ENCODE data around the gene NFATC1. TPM values are rescaled to one million over a fixed set of nuclear protein-coding genes. Genes with fewer than 3 reads are reported as not detected.

The NFATC1 gene
- total and polyA plus RNA-seq, 2 donors (not counting 1 experiment from before 2014, with no cell fraction given) = 0.92 to 4.3 TPM

DNA sequence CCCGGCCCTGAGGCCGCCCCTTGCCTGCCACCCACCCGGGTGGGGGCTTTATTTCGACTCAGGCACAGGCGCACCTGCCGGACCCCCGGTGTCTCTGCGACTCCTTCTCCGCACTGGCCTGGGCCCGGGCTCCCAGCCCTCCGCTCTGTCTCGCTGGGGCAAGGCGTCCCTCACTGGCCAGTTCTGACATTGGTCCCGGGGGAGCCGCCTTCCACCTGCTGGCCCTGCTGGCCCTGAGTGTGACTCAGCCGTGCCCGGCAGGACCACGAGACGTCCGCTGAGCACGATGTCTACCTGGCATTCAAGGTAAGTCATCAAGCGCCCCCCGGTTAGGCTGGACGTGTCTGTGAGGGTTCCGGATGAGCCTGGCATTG is 152.3 kb downstream of the NFATC1 start:
- H3K4me1 ChIP-seq (ENCODE audit: control insufficient read depth, extremely low read depth, insufficient read depth, low read length) = no peaks in the 10 kb centered on the region
- H3K27me3 ChIP-seq (ENCODE audit: control insufficient read depth, insufficient read depth, low read length) = no peaks in the 10 kb centered on the region
- no peak overlapping the region for H3K4me2 ChIP-seq (ENCODE audit: extremely low read depth, insufficient read depth, low read length)
- no peak for TF ChIP-seq EZH2 (IDR thresholded peaks at IDR 0.05; ENCODE audit: low read length, missing control alignments)
- TF ChIP-seq, protein P1, sequence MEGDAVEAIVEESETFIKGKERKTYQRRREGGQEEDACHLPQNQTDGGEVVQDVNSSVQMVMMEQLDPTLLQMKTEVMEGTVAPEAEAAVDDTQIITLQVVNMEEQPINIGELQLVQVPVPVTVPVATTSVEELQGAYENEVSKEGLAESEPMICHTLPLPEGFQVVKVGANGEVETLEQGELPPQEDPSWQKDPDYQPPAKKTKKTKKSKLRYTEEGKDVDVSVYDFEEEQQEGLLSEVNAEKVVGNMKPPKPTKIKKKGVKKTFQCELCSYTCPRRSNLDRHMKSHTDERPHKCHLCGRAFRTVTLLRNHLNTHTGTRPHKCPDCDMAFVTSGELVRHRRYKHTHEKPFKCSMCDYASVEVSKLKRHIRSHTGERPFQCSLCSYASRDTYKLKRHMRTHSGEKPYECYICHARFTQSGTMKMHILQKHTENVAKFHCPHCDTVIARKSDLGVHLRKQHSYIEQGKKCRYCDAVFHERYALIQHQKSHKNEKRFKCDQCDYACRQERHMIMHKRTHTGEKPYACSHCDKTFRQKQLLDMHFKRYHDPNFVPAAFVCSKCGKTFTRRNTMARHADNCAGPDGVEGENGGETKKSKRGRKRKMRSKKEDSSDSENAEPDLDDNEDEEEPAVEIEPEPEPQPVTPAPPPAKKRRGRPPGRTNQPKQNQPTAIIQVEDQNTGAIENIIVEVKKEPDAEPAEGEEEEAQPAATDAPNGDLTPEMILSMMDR (conservative IDR thresholded peaks at IDR 0.05 in 1 of 2, IDR thresholded peaks at IDR 0.05 in 1 of 2; ENCODE audit: low read depth in 1 of 2, low read length in 2 of 2) = no peak
- H2AFZ ChIP-seq (ENCODE audit: low read length) = no peak overlapping the region
- no peaks in the 10 kb centered on the region for H3K36me3 ChIP-seq (ENCODE audit: control insufficient read depth, insufficient read depth, low read length)
- H4K20me1 ChIP-seq (ENCODE audit: control insufficient read depth, extremely low read depth, insufficient read depth, low read length) = no peaks in the 10 kb centered on the region
- no peak overlapping the region for H3K27ac ChIP-seq (ENCODE audit: insufficient read depth, low read length)
- no peak overlapping the region for H3K9ac ChIP-seq (ENCODE audit: insufficient read depth, low read length)
- no peaks in the 10 kb centered on the region for H3K79me2 ChIP-seq (ENCODE audit: control insufficient read depth, insufficient read depth, low read length)
- no peaks in the 10 kb centered on the region for H3K9me3 ChIP-seq (ENCODE audit: control insufficient read depth, insufficient read depth, low read depth, low read length)
- no peak overlapping the region for H3K4me3 ChIP-seq (replicated peaks in 1 of 4; ENCODE audit: control extremely low read depth in 1 of 4, insufficient read depth in 1 of 4, low read depth in 3 of 4, low read length in 4 of 4)
- DNase-seq (ENCODE audit: low read depth in 2 of 2) = no peak

DNA sequence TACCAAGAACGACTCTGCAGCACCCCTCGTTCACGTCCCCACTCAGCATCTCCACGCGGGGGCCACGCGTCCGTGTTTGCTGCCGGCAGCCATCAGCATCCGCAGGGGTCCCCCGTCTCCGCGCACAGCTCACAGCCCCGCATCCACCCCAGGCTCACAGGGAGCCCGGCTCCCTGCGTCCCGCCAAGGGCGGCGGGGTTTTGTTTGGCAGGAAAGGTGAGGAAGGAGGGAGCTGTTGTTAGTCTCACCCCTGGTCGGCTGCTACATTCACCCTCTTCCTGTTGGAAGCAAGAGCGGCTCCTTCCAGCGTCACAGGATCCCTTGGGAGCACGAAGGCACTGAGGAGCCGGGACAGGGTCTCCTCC is 152.9 kb downstream of the NFATC1 start:
- no peak for DNase-seq (ENCODE audit: low read depth in 2 of 2)
- H3K4me3 ChIP-seq (replicated peaks in 1 of 4; ENCODE audit: control extremely low read depth in 1 of 4, insufficient read depth in 1 of 4, low read depth in 3 of 4, low read length in 4 of 4) = no peak overlapping the region
- no peaks in the 10 kb centered on the region for H3K27me3 ChIP-seq (ENCODE audit: control insufficient read depth, insufficient read depth, low read length)
- no peak for TF ChIP-seq EZH2 (IDR thresholded peaks at IDR 0.05; ENCODE audit: low read length, missing control alignments)
- TF ChIP-seq, protein P1 (conservative IDR thresholded peaks at IDR 0.05 in 1 of 2, IDR thresholded peaks at IDR 0.05 in 1 of 2; ENCODE audit: low read depth in 1 of 2, low read length in 2 of 2) = no peak
- no peaks in the 10 kb centered on the region for H4K20me1 ChIP-seq (ENCODE audit: control insufficient read depth, extremely low read depth, insufficient read depth, low read length)
- H3K36me3 ChIP-seq (ENCODE audit: control insufficient read depth, insufficient read depth, low read length) = no peaks in the 10 kb centered on the region
- H2AFZ ChIP-seq (ENCODE audit: low read length) = no peak overlapping the region
- no peak overlapping the region for H3K4me2 ChIP-seq (ENCODE audit: extremely low read depth, insufficient read depth, low read length)
- H3K27ac ChIP-seq (ENCODE audit: insufficient read depth, low read length) = no peak overlapping the region
- no peaks in the 10 kb centered on the region for H3K79me2 ChIP-seq (ENCODE audit: control insufficient read depth, insufficient read depth, low read length)
- H3K4me1 ChIP-seq (ENCODE audit: control insufficient read depth, extremely low read depth, insufficient read depth, low read length) = no peaks in the 10 kb centered on the region
- no peak overlapping the region for H3K9ac ChIP-seq (ENCODE audit: insufficient read depth, low read length)
- no peaks in the 10 kb centered on the region for H3K9me3 ChIP-seq (ENCODE audit: control insufficient read depth, insufficient read depth, low read depth, low read length)

DNA sequence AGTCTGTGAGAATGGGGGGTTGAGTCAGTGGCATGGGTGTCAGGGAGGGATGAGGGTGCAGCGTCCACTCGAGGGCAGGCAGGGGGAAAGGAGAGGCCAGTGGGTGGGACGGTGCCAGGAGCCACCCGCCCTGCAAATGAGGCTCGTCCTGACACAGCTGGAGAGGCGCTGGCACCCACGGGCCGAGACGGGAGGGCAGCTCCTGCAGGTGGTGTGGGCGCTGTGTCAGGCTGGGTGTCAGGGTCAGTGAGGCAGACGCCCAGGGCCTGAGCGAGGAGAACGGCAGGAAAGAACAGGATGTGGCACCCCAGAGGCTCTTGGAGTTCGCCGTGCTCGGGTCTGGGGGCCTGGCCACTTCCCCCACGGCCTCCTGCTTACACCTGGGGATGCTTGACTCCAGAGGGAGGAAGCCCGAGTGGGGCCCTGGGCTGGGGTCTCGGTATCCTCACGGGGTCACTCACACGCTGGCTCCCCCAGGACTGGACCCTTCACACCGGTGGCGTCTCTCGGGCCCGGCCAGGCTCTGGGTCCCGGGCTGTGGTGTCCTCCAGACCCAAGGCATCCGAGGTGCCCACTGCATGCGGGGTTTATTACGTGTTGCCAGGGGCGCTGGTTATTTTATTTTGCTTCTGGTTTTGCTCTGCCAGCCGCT is 153.4 kb downstream of the NFATC1 start:
- H3K27me3 ChIP-seq (ENCODE audit: control insufficient read depth, insufficient read depth, low read length) = no peaks in the 10 kb centered on the region
- TF ChIP-seq, protein P1 (conservative IDR thresholded peaks at IDR 0.05 in 1 of 2, IDR thresholded peaks at IDR 0.05 in 1 of 2; ENCODE audit: low read depth in 1 of 2, low read length in 2 of 2) = no peak
- no peak for TF ChIP-seq EZH2 (IDR thresholded peaks at IDR 0.05; ENCODE audit: low read length, missing control alignments)

More for the DNA sequence above, 153.4 kb downstream of the NFATC1 start:
- no peaks in the 10 kb centered on the region for H4K20me1 ChIP-seq (ENCODE audit: control insufficient read depth, extremely low read depth, insufficient read depth, low read length)
- H3K27ac ChIP-seq (ENCODE audit: insufficient read depth, low read length) = no peak overlapping the region
- no peaks in the 10 kb centered on the region for H3K36me3 ChIP-seq (ENCODE audit: control insufficient read depth, insufficient read depth, low read length)
- no peaks in the 10 kb centered on the region for H3K4me1 ChIP-seq (ENCODE audit: control insufficient read depth, extremely low read depth, insufficient read depth, low read length)
- DNase-seq (ENCODE audit: low read depth in 2 of 2) = no peak
- H2AFZ ChIP-seq (ENCODE audit: low read length) = no peak overlapping the region
- H3K79me2 ChIP-seq (ENCODE audit: control insufficient read depth, insufficient read depth, low read length) = no peaks in the 10 kb centered on the region
- no peaks in the 10 kb centered on the region for H3K9me3 ChIP-seq (ENCODE audit: control insufficient read depth, insufficient read depth, low read depth, low read length)
- no peak overlapping the region for H3K4me3 ChIP-seq (replicated peaks in 1 of 4; ENCODE audit: control extremely low read depth in 1 of 4, insufficient read depth in 1 of 4, low read depth in 3 of 4, low read length in 4 of 4)
- no peak overlapping the region for H3K9ac ChIP-seq (ENCODE audit: insufficient read depth, low read length)
- no peak overlapping the region for H3K4me2 ChIP-seq (ENCODE audit: extremely low read depth, insufficient read depth, low read length)
